Osteocyte (in vitro differentiated cells): Measurements from ENCODE around the gene ABCF2. TPM values are rescaled to one million over a fixed set of nuclear protein-coding genes. Genes with fewer than 3 reads are reported as not detected.

Source experiments
- DNase-seq: peaks from one replicate; pipeline ENCODE4 v3.0.0; 2021; ENCODE audit warnings: mixed read lengths; ENCODE audit not compliant: unreplicated experiment; ENCODE audit errors: extremely low spot score
- H3K27ac Mint-ChIP-seq: one replicate; pipeline ENCODE4 v1.8.0; 2021; ENCODE audit warnings: mild to moderate bottlenecking, mixed read lengths; ENCODE audit not compliant: unreplicated experiment
- H3K27me3 Mint-ChIP-seq: one replicate; pipeline ENCODE4 v1.8.0; 2021; ENCODE audit warnings: mixed read lengths; ENCODE audit not compliant: unreplicated experiment
- H3K36me3 Mint-ChIP-seq: one replicate; pipeline ENCODE4 v1.8.0; 2021; ENCODE audit warnings: mixed read lengths; ENCODE audit not compliant: unreplicated experiment
- H3K4me1 Mint-ChIP-seq: one replicate; pipeline ENCODE4 v1.8.0; 2021; ENCODE audit warnings: mixed read lengths; ENCODE audit not compliant: unreplicated experiment
- H3K4me3 Mint-ChIP-seq: one replicate; pipeline ENCODE4 v1.8.0; 2021; ENCODE audit warnings: mild to moderate bottlenecking, moderate library complexity, mixed read lengths; ENCODE audit not compliant: unreplicated experiment
- H3K9me3 Mint-ChIP-seq: one replicate; pipeline ENCODE4 v1.8.0; 2021; ENCODE audit warnings: mixed read lengths; ENCODE audit not compliant: unreplicated experiment
- CTCF ChIP-seq: fragments of 200-600 bp; sonication (generic); IDR thresholded peaks from 2 replicates; pipeline ENCODE4 v1.5.0; 2021; ENCODE audit warnings: antibody characterized with exemption, mild to moderate bottlenecking, moderate library complexity
- total RNA-seq: library from RNA; stranded (reverse); gene quantifications from 2 replicates; pipeline ENCODE4 v1.2.1, GENCODE V29; 2021

Gene ABCF2
- total RNA-seq, 1 donor from 2014 or later: 43.9 TPM

- no peak overlapping the region for H3K4me3 Mint-ChIP-seq
- H3K9me3 Mint-ChIP-seq: no peaks in the 10 kb centered on the region
- TF ChIP-seq CTCF: no peak
- peaks cover 40% of the 10 kb centered on the region for H3K27me3 Mint-ChIP-seq
- no peaks in the 10 kb centered on the region for H3K36me3 Mint-ChIP-seq
- no peaks in the 10 kb centered on the region for H3K4me1 Mint-ChIP-seq
- H3K27ac Mint-ChIP-seq: no peak overlapping the region
- DNase-seq: no peak
Observed at GRCh38 chr7:151191544-151191943, 35.5 kb downstream of the ABCF2 start.

GRCh38 chr7:151189038-151189437, 38.0 kb downstream of the ABCF2 start:
- Mint-ChIP-seq H3K27ac (no peak overlapping the region), H3K36me3 (no peaks in the 10 kb centered on the region), H3K4me3 (no peak overlapping the region), H3K9me3 (no peaks in the 10 kb centered on the region), H3K27me3 (peaks cover 30% of the 10 kb centered on the region), H3K4me1 (no peaks in the 10 kb centered on the region)
- no peak for TF ChIP-seq CTCF
- no peak for DNase-seq

GRCh38 chr7:151188252-151188542, 38.8 kb downstream of the ABCF2 start:
- H3K27ac Mint-ChIP-seq: no peak overlapping the region
- no peaks in the 10 kb centered on the region for H3K4me1 Mint-ChIP-seq
- no peak overlapping the region for H3K4me3 Mint-ChIP-seq
- no peaks in the 10 kb centered on the region for H3K9me3 Mint-ChIP-seq
- no peaks in the 10 kb centered on the region for H3K36me3 Mint-ChIP-seq
- no peak for DNase-seq
- peaks cover 27% of the 10 kb centered on the region for H3K27me3 Mint-ChIP-seq
- no peak for TF ChIP-seq CTCF

- Mint-ChIP-seq H3K36me3 (no peaks in the 10 kb centered on the region), H3K9me3 (no peaks in the 10 kb centered on the region), H3K4me1 (no peaks in the 10 kb centered on the region), H3K27me3 (peaks cover 30% of the 10 kb centered on the region), H3K4me3 (no peak overlapping the region), H3K27ac (no peak overlapping the region)
- no peak for TF ChIP-seq CTCF
- DNase-seq: no peak
Observed at GRCh38 chr7:151187409-151188251, 39.4 kb downstream of the ABCF2 start.

- H3K27ac Mint-ChIP-seq: no peak within 1 kb of the TSS
- TF ChIP-seq CTCF: no peak
- H3K9me3 Mint-ChIP-seq: no peaks in the 10 kb centered on the region
- no peaks in the 10 kb centered on the region for H3K4me1 Mint-ChIP-seq
- H3K36me3 Mint-ChIP-seq: no peaks in the 10 kb centered on the region
- peaks cover 34% of the 10 kb centered on the region for H3K27me3 Mint-ChIP-seq
- H3K4me3 Mint-ChIP-seq: no peak within 1 kb of the TSS
- no peak for DNase-seq
Observed at GRCh38 chr7:151186640-151187408, 40.2 kb downstream of the ABCF2 start, which contains the start of gene ASB10. Gene ASB10 (minus strand): TSS chr7:151187250. CDS start chr7:151187130, 120 bp downstream.
